GM12872 (cell line): ENCODE data around the gene RAB11FIP5.

ENCODE experiments used
- TF ChIP-seq, protein P1 (sequence below): IDR thresholded peaks from 3 replicates; pipeline ENCODE4 v1.5.1; 2011; ENCODE audit warnings: low read depth, mild to moderate bottlenecking, low read length, moderate library complexity; ENCODE audit not compliant: insufficient read depth

The RAB11FIP5 gene, protein sequence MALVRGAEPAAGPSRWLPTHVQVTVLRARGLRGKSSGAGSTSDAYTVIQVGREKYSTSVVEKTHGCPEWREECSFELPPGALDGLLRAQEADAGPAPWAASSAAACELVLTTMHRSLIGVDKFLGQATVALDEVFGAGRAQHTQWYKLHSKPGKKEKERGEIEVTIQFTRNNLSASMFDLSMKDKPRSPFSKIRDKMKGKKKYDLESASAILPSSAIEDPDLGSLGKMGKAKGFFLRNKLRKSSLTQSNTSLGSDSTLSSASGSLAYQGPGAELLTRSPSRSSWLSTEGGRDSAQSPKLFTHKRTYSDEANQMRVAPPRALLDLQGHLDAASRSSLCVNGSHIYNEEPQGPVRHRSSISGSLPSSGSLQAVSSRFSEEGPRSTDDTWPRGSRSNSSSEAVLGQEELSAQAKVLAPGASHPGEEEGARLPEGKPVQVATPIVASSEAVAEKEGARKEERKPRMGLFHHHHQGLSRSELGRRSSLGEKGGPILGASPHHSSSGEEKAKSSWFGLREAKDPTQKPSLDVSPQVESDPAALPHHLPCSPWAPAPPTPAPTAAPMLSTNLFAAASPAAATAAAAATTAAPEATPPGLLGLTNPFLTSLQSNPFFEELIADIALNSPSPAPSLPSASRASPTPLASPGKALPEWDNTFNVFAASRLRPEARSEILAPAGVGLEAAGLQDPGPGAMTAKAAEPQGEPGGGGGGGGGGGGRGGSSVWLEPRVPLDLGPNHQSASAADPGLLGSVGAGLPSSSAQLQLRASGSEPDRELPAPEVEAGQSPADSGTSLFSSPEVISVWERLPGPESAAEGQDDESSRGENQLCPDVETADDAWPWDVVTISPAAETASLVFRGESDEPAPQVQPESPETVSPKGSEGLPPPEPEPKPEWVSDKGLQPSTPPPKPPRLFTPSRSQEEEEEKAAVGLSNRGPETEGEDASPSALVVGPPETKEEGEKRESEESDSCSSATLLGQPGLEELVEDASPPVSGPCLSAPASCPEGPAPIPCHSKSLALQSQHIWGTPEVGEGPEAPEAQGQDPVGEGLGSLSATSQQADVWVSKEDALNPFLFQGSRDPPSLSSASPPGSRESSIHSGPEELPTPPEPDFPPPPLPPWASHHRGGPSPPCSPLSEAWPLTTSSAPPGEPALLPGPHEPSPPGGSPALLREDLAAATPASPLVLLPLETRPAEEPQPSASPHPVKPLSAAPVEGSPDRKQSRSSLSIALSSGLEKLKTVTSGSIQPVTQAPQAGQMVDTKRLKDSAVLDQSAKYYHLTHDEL (N-terminal part only)

DNA sequence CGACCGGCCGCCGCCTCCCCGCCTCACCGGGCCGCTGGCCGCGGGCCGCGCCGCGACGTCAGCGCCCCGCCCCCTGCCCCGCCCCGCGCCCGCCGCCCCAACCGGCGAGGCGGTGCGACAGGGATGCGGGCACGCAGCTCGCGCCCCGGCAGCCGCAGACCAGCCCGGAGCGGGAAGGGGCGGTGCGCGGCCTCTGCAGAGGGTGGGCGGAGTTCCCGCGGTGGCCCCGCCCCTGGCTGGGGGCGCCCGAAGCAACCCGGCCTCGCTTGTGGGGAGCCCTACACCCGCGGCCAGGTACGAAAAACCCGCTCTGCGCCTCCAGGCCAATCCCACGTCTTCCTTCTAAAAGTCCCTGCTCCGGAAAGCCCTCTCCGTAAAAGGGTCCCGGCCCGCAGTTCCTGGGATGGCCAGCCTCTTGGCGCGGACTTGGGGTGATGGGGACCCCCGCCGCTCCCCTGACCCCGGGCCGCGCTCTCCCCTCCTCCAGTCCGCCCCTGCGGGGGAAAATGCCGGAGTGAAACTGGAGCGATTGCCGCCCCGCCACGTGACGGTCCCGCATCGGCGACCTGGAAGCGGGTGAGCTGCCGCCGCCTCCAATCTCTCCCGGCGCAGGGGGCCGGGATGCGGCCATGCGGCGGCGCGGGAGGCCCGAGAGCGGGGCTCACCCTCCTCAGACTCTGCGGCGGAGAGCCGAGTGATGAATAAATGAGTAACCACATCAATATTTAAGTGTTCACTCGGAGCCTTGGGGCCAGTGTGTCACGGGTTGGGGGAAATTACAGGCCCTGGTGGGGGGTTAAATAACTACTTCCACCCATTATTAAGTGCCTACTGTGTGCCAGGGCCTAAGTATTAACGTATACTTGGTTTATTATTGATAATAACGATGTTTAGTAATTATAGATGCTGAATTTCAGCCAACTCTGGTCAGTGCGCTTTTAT is at the start of gene RAB11FIP5:
TSS of gene RAB11FIP5 (minus strand) at position 36 of the 942 bp plus-strand sequence. CDS start 171 bp downstream, outside the sequence.
- TF ChIP-seq, protein P1, sequence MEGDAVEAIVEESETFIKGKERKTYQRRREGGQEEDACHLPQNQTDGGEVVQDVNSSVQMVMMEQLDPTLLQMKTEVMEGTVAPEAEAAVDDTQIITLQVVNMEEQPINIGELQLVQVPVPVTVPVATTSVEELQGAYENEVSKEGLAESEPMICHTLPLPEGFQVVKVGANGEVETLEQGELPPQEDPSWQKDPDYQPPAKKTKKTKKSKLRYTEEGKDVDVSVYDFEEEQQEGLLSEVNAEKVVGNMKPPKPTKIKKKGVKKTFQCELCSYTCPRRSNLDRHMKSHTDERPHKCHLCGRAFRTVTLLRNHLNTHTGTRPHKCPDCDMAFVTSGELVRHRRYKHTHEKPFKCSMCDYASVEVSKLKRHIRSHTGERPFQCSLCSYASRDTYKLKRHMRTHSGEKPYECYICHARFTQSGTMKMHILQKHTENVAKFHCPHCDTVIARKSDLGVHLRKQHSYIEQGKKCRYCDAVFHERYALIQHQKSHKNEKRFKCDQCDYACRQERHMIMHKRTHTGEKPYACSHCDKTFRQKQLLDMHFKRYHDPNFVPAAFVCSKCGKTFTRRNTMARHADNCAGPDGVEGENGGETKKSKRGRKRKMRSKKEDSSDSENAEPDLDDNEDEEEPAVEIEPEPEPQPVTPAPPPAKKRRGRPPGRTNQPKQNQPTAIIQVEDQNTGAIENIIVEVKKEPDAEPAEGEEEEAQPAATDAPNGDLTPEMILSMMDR: no peak

DNA sequence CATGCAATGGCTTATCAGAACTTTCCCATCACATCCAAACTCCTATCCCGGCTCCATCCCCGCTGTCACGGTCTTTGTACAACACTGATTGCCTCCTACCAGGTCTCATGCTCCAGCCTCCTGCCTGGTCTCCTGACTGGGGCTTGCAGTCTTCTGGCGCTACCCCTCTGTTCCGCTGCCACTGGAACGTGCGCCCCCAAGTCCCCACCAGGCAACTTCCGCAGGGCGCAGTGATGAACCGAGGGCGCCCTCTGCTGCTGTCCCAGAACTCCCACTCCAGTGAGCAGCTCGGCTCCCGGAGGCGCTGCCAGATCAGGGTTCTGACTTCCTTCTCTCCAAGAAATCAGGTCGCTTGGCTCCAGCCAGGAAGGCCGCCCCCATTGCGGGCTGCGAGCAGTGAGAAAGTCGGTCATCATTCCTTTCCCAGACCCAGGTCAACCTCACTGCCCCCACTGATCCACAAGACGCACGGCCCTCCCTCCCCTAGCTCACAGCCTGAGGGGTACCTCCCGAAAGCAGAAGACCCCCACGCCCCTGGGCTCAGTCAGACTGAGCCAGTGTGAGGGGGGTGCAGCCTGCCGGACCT is 43.9 kb upstream of the RAB11FIP5 start:
- TF ChIP-seq, protein P1: peak; percentile 43; the same call in 2 of the 3 replicates

DNA sequence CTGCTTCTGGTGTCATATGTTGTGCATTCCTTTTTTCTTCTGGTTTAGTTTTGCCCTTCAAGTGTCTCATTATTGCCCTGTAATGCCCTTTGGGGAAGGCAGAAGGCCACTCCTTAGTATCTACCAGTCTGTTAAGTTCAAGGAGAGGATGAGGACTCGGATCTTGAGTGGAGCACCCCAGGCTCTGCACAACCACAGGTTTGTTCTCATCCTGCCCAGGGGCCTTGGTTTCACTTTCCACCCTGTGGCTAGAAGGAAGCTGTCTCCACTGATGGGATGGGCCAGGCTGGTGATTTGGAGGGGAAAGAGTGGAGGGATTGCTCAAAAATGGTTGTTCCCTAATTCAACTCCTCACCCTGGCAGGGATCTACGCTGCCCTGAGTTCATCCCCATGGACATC is 30.2 kb upstream of the RAB11FIP5 start:
- TF ChIP-seq, protein P1: no peak

DNA sequence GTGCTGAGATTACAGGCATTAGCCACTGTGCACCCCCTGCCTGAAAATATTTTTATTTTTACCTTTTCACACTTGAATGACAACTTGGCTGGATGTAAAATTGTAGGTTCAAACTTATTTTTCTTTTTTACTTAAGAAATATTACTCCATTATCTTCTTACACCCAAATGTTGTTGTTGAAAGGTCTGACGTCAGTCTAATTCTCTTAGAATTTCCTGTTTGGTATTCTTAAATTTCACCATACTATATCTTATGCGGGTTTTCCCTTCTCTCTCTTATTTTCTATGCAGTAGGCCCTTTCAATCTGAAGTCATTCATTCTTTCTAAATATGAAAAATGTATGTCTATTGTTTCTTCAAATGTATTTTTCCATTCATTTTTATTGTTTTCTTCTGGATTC is 29.1 kb upstream of the RAB11FIP5 start:
- TF ChIP-seq, protein P1: no peak

DNA sequence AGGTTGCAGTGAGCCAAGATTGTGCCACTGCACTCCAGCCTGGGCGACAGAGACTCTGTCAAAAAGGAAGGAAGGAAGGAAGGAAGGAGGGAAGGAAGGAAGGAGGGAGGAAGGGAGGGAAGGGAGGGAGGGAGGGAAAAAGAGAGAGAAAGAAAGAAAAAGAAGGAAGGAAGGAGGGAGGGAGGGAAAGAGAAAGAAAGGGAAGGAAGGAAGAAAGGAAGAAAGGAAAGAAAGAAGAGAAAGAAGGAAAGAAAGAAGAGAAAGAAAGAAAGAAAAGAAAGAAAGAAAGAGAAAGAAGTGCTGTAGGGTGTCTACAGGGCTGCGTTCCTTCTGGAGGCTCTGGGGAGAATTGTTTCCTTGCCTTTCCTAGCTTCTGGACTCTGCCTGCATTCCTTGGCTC is 22.5 kb upstream of the RAB11FIP5 start:
- TF ChIP-seq, protein P1: no peak

DNA sequence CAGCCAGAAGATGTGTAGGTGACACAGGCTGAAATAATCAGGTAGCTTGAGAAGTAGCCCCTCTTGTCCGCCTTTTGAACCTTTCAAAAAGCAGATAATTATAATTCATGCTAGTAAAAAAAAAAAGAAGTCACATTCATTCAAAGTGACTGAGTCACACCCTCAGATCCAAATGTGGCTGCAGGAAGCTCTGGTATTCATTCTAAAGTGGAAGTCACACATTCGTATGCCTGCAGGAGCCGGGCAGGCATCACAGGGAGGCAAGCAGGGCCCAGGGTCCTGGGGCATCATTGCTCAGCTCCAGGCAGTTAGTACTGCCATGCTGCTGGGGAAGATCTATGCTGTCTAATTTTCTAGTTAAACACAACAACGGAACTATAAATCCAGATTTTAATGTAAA is 21.7 kb upstream of the RAB11FIP5 start:
- TF ChIP-seq, protein P1: no peak
